ENCODE results near the gene KRT76. TPM values are rescaled to one million over a fixed set of nuclear protein-coding genes. Genes with fewer than 3 reads are reported as not detected.

KRT76 gene
- total and polyA plus RNA-seq, 7 experiments from 2014 or later, result not detected

- ATAC-seq (no peak), DNase-seq (no peak)
- H3K9me3 Mint-ChIP-seq, result peaks cover 0 to 5% (median 0%) of the 10 kb centered on the region in 11 donors
- no peaks in the 10 kb centered on the region for H3K4me1 ChIP-seq (ENCODE audit: control insufficient read depth in 2 of 2, insufficient read depth in 2 of 2, low read length in 2 of 2)
- H3K27ac Mint-ChIP-seq, result peak overlapping the region in 1 of 9 donors; percentile 72
- no peaks in the 10 kb centered on the region for H3K27me3 ChIP-seq (ENCODE audit: control insufficient read depth in 2 of 2, insufficient read depth in 2 of 2, low read length in 2 of 2)
- no peak overlapping the region for H3K27ac ChIP-seq (ENCODE audit: low read depth, low read length)
- H3K4me3 ChIP-seq (ENCODE audit: low read length), result no peak overlapping the region
- intact Hi-C loops (cut with micrococcal nuclease), result loop anchor here in 1 of 2 donors (10.0 kb wide), 1 partner anchor 197 kb away; no protein-coding TSS in a partner anchor
- H3K36me3 ChIP-seq (ENCODE audit: control insufficient read depth in 2 of 3, insufficient read depth in 3 of 3, low read length in 3 of 3), result no peaks in the 10 kb centered on the region
- no peak overlapping the region for H3K4me3 Mint-ChIP-seq
- H3K9me3 ChIP-seq (ENCODE audit: control insufficient read depth in 2 of 3, low read length in 3 of 3), result no peaks in the 10 kb centered on the region
- H3K4me1 Mint-ChIP-seq, result no peaks in the 10 kb centered on the region
- CTCF ChIA-PET, result interaction anchor here (1.4 kb wide), 1 partner anchor 196 kb away, joined by 4 read pairs; no protein-coding TSS in a partner anchor
- peaks cover 0 to 22% (median 5%) of the 10 kb centered on the region in 5 donors for H3K27me3 Mint-ChIP-seq
- POLR2A ChIA-PET, result no interaction called here
- peaks cover 0 to 3% (median 0%) of the 10 kb centered on the region in 5 donors for H3K36me3 Mint-ChIP-seq
Measured at GRCh38 chr12:52781399-52782082, 4.4 kb upstream of the KRT76 start.

DNA sequence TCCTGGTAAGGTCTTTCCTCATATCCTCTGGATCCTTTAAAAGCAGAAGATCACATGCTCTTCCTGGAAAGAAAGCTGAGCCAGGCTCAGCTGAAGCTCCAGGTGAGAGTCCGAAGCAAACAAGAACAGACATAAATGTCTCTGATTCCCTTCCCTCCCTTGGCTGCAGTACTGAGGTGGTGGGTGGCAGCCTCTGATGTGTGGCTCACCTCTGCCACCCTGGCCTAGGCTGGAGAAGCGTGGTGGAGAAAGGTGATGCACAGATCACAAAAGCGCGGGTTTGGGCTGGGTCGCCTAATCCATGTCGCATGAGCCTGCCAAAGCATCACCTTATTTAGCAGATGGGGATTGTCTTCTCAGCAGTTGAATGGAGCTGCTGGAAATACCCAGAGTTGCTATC is 2.8 kb upstream of the KRT76 start:
- ChIA-PET CTCF (no interaction called here), POLR2A (no interaction called here)
- Mint-ChIP-seq H3K4me1 (no peaks in the 10 kb centered on the region), H3K27me3 (peaks cover 0 to 19% (median 5%) of the 10 kb centered on the region in 5 donors), H3K36me3 (peaks cover 0 to 3% (median 0%) of the 10 kb centered on the region in 5 donors), H3K9me3 (peaks cover 0 to 2% (median 0%) of the 10 kb centered on the region in 11 donors), H3K4me3 (no peak overlapping the region), H3K27ac (peak overlapping the region in 1 of 9 donors; percentile 10)
- Histone ChIP-seq H3K4me1 (ENCODE audit: control insufficient read depth in 2 of 2, insufficient read depth in 2 of 2, low read length in 2 of 2) (no peaks in the 10 kb centered on the region), H3K36me3 (ENCODE audit: control insufficient read depth in 2 of 3, insufficient read depth in 3 of 3, low read length in 3 of 3) (no peaks in the 10 kb centered on the region), H3K4me3 (ENCODE audit: low read length) (no peak overlapping the region), H3K27me3 (ENCODE audit: control insufficient read depth in 2 of 2, insufficient read depth in 2 of 2, low read length in 2 of 2) (no peaks in the 10 kb centered on the region), H3K9me3 (ENCODE audit: control insufficient read depth in 2 of 3, low read length in 3 of 3) (no peaks in the 10 kb centered on the region), H3K27ac (ENCODE audit: low read depth, low read length) (no peak overlapping the region)
- no peak for ATAC-seq
- DNase-seq, result no peak
- intact Hi-C loops (cut with micrococcal nuclease), result loop anchor here in 1 of 2 donors (10.0 kb wide), 1 partner anchor 195 kb away; no protein-coding TSS in a partner anchor

DNA sequence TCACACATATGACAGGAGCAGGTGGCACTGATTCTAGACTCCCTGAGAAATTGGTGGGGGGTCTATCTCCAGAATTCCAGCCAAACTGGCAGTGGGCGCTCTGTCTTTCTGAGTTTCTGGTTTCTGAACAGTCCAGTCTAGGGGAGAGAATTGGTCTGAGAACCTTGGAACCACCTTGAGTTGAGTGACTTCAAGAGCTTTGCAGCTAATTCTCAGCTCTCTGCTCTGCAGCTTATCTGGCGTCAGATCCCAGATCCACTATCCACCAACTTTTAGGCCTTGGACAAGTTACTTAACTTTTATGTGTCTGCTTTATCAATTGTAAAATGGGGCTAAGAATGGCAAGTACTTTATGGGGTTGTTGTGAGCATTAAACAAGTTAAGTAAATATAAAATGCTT is 1.7 kb upstream of the KRT76 start:
- Mint-ChIP-seq H3K27me3 (peaks cover 0 to 14% (median under 1%) of the 10 kb centered on the region in 5 donors), H3K4me1 (no peaks in the 10 kb centered on the region), H3K27ac (no peak overlapping the region), H3K36me3 (peaks cover 0 to under 1% (median 0%) of the 10 kb centered on the region in 5 donors), H3K9me3 (peaks cover 0 to 2% (median 0%) of the 10 kb centered on the region in 11 donors), H3K4me3 (no peak overlapping the region)
- no peaks in the 10 kb centered on the region for H3K27me3 ChIP-seq (ENCODE audit: control insufficient read depth in 2 of 2, insufficient read depth in 2 of 2, low read length in 2 of 2)
- intact Hi-C loops (cut with micrococcal nuclease), result no loop called here
- ChIA-PET CTCF (interaction anchor here (1.6 kb wide), 1 partner anchor 95 kb away, joined by 3 read pairs; no protein-coding TSS in a partner anchor), POLR2A (interaction anchor here (0.6 kb wide), 1 partner anchor 690 kb away, joined by 4 read pairs; no protein-coding TSS in a partner anchor)
- no peak overlapping the region for H3K4me3 ChIP-seq (ENCODE audit: low read length)
- no peak overlapping the region for H3K27ac ChIP-seq (ENCODE audit: low read depth, low read length)
- H3K36me3 ChIP-seq (ENCODE audit: control insufficient read depth in 2 of 3, insufficient read depth in 3 of 3, low read length in 3 of 3), result no peaks in the 10 kb centered on the region
- H3K4me1 ChIP-seq (ENCODE audit: control insufficient read depth in 2 of 2, insufficient read depth in 2 of 2, low read length in 2 of 2), result no peaks in the 10 kb centered on the region
- no peaks in the 10 kb centered on the region for H3K9me3 ChIP-seq (ENCODE audit: control insufficient read depth in 2 of 3, low read length in 3 of 3)
- DNase-seq (no peak), ATAC-seq (no peak)

GRCh38 chr12:52777566-52777965 is 421 bp upstream of the KRT76 start:
- DNase-seq (no peak), ATAC-seq (no peak)
- peaks cover 0 to 1% (median 0%) of the 10 kb centered on the region in 7 donors for H3K4me1 Mint-ChIP-seq
- Histone ChIP-seq H3K27ac (ENCODE audit: low read depth, low read length) (no peak overlapping the region), H3K27me3 (ENCODE audit: control insufficient read depth in 2 of 2, insufficient read depth in 2 of 2, low read length in 2 of 2) (no peaks in the 10 kb centered on the region), H3K4me3 (ENCODE audit: low read length) (no peak overlapping the region), H3K36me3 (ENCODE audit: control insufficient read depth in 2 of 3, insufficient read depth in 3 of 3, low read length in 3 of 3) (no peaks in the 10 kb centered on the region), H3K4me1 (ENCODE audit: control insufficient read depth in 2 of 2, insufficient read depth in 2 of 2, low read length in 2 of 2) (no peaks in the 10 kb centered on the region), H3K9me3 (ENCODE audit: control insufficient read depth in 2 of 3, low read length in 3 of 3) (no peaks in the 10 kb centered on the region)
- POLR2A ChIA-PET, result interaction anchor here (0.7 kb wide), 1 partner anchor 786 kb away, joined by 3 read pairs; no protein-coding TSS in a partner anchor
- peaks cover 0 to 17% (median 0%) of the 10 kb centered on the region in 5 donors for H3K27me3 Mint-ChIP-seq
- H3K27ac Mint-ChIP-seq, result no peak overlapping the region
- peaks cover 0 to 2% (median 0%) of the 10 kb centered on the region in 11 donors for H3K9me3 Mint-ChIP-seq
- no peaks in the 10 kb centered on the region for H3K36me3 Mint-ChIP-seq
- CTCF ChIA-PET, result interaction anchor here (0.6 kb wide), 1 partner anchor 144 kb away, joined by 3 read pairs; no protein-coding TSS in a partner anchor
- H3K4me3 Mint-ChIP-seq, result no peak overlapping the region
- intact Hi-C loops (cut with micrococcal nuclease), result no loop called here

GRCh38 chr12:52776435-52776834 is 710 bp downstream of the KRT76 start:
- H3K27ac ChIP-seq (ENCODE audit: low read depth, low read length), result no peak overlapping the region
- POLR2A ChIA-PET, result no interaction called here
- H3K9me3 ChIP-seq (ENCODE audit: control insufficient read depth in 2 of 3, low read length in 3 of 3), result no peaks in the 10 kb centered on the region
- peaks cover 0 to 1% (median 0%) of the 10 kb centered on the region in 7 donors for H3K4me1 Mint-ChIP-seq
- H3K9me3 Mint-ChIP-seq, result peaks cover 0 to 2% (median 0%) of the 10 kb centered on the region in 11 donors
- DNase-seq, result no peak
- intact Hi-C loops (cut with micrococcal nuclease), result no loop called here
- H3K4me3 Mint-ChIP-seq, result no peak overlapping the region
- peaks cover 0 to 16% (median 0%) of the 10 kb centered on the region in 5 donors for H3K27me3 Mint-ChIP-seq
- H3K36me3 ChIP-seq (ENCODE audit: control insufficient read depth in 2 of 3, insufficient read depth in 3 of 3, low read length in 3 of 3), result no peaks in the 10 kb centered on the region
- no peaks in the 10 kb centered on the region for H3K27me3 ChIP-seq (ENCODE audit: control insufficient read depth in 2 of 2, insufficient read depth in 2 of 2, low read length in 2 of 2)
- CTCF ChIA-PET, result no interaction called here
- no peak for ATAC-seq
- no peaks in the 10 kb centered on the region for H3K4me1 ChIP-seq (ENCODE audit: control insufficient read depth in 2 of 2, insufficient read depth in 2 of 2, low read length in 2 of 2)
- peak overlapping the region in 1 of 9 donors; percentile 82 for H3K27ac Mint-ChIP-seq
- H3K36me3 Mint-ChIP-seq, result no peaks in the 10 kb centered on the region
- H3K4me3 ChIP-seq (ENCODE audit: low read length), result no peak overlapping the region

DNA sequence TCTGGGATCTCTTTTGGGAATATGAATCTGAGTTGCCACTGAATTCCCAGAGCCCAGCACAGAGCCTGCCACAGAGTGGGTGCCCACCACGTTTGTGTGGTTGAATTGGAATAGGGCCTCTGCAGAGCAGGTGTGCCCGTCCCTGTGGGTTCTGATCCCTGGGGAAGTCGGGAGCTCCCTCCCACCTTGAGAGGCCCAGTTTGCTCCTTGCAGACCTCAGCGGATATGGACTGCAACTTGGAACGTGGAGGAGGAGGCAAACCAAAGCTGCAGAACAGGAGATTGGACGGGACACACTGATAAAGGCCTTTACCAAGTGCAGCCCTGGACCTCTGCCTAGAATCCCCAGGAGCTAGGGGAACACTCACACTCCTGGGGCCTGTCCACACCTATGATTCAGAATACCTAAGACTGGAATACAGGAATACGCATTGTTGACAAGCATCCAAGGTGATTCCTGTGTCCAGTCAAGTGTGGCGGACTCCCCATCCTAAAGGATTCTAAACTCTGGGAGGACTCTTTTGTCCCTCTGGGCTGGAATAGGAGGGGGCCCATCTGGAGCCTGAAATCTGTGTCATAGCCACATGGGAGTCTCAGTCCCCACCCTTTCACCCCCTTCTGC is 2.4 kb downstream of the KRT76 start:
- Mint-ChIP-seq H3K27me3 (peaks cover 0 to 8% (median 0%) of the 10 kb centered on the region in 5 donors), H3K36me3 (no peaks in the 10 kb centered on the region), H3K9me3 (peaks cover 0 to 5% (median 0%) of the 10 kb centered on the region in 11 donors), H3K4me1 (peaks cover 0 to 1% (median 0%) of the 10 kb centered on the region in 7 donors), H3K27ac (no peak overlapping the region), H3K4me3 (no peak overlapping the region)
- ChIA-PET POLR2A (interaction anchor here (0.6 kb wide), 1 partner anchor 129 kb away, joined by 3 read pairs; no protein-coding TSS in a partner anchor), CTCF (interaction anchor here (1.4 kb wide), 1 partner anchor 46 kb away, joined by 3 read pairs; no protein-coding TSS in a partner anchor)
- DNase-seq (no peak), ATAC-seq (no peak)
- no peaks in the 10 kb centered on the region for H3K4me1 ChIP-seq (ENCODE audit: control insufficient read depth in 2 of 2, insufficient read depth in 2 of 2, low read length in 2 of 2)
- H3K9me3 ChIP-seq (ENCODE audit: control insufficient read depth in 2 of 3, low read length in 3 of 3), result no peaks in the 10 kb centered on the region
- H3K4me3 ChIP-seq (ENCODE audit: low read length), result no peak overlapping the region
- no peaks in the 10 kb centered on the region for H3K27me3 ChIP-seq (ENCODE audit: control insufficient read depth in 2 of 2, insufficient read depth in 2 of 2, low read length in 2 of 2)
- intact Hi-C loops (cut with micrococcal nuclease), result no loop called here
- no peaks in the 10 kb centered on the region for H3K36me3 ChIP-seq (ENCODE audit: control insufficient read depth in 2 of 3, insufficient read depth in 3 of 3, low read length in 3 of 3)
- H3K27ac ChIP-seq (ENCODE audit: low read depth, low read length), result no peak overlapping the region

Measured in naive thymus-derived CD4-positive, alpha-beta T cell (primary cell).